Activated T-helper 1 cell treated with anti-CD3 and anti-CD28 coated beads, Interleukin-2, amount 50 U/mL, for 16 hours (primary cell): ENCODE measurements around the gene TPPP.

ENCODE experiments used
- DNase-seq, 2 donors: peaks; one replicate each; pipeline ENCODE4 v3.0.0-alpha.2; 2020; ENCODE audit warnings: low read depth in 1 of 2, low spot score in 1 of 2

TPPP gene

DNA sequence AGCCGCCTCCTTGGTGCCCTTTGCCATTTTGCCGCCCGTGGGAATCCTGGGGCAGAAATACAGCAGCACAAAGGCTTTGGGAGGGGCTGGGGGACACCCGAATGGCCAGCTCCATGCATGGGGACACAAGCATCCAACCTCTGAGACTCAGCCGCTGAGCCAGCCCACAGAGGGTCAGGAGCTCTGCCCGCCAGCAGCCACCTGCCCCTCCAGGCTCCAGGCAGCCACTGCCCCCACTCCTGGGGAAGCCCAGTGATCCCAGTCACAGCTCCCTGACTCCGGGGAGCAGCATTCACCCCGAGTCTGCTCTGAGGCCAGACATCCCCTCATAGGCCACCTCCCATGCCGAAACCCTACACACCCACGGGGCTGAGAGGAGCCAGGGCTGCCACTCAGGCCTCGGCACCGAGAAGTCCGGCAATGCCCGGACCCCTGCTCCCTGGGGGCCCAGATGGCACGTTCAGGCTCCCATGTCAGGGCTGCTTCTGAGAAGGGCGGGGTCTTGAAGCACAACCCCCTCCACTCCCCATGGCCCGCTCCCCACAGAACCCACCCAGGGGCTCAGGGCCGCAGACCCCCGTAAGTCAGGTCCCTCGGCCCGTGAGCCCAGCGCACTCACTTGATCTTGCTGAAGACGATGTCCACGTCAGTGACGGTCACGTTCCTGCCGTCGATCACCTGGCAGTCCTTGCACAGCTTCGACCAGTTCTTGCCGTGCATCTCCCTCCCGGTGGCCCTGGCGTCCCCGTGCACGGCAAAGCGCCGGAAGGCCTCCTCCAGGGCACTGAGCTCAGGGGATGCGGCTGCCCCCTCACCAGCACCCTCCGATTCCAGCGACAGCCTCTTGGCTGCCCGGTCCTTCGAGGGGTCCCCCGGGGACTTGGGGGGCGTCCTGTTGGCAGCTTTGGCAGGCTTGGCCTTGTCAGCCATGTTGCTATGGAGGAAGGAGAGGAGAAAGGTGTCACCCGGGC lies 15.7 kb downstream of the TPPP start:
- no peak for DNase-seq

DNA sequence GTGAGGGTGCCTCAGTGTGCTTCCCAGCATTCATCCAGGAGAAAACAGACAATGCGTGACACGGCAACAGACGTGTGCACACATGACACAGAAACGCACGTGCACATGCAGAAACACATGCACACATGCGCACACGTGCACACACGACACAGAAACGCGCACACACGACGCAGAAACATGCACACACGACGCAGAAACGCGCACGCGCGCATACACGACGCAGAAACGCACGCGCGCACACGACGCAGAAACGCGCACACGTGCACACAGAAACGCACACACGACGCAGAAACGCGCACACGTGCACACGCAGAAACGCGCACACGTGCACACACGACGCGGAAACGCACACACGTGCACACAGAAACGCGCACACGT lies 16.5 kb downstream of the TPPP start:
- no peak for DNase-seq

DNA sequence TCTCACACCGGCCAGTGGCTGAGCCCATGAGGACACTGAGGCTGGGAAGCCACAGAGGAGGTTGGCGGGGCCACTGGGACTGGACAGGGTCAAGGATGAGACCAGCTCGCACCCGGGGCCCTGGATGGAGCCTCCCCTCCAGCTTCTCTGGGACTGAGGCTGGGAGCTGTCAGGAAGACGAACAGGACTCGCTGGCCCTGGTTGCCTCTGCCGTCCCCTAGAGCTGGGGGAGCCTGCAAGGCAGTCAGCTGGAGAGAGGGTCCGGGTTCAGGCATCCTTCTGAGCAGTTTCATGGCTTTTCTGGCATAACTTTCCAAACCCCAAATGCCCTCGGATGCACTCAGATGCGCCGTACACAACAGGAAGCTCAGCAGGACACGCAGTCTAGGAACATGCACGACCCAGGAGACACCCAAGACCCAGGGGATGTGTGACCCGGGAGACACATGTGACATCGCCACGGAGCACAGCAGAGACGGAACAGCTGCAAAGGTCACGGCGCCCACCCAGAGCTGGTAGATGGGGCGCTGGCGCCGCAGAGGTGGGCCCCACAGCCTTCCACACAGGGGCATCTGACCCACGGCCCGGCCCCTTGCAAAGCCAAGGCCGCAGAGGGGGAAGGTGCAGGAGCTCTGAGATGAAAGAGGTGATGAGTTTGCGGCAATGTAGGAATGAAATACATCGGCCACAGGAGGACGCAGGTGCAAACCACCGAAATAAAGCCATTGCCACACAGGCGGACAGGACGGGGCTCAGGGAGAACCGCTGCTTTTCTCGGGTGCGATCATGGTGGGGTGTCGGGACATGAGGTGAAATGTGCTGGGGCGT lies 17.1 kb downstream of the TPPP start:
- DNase-seq = no peak

DNA sequence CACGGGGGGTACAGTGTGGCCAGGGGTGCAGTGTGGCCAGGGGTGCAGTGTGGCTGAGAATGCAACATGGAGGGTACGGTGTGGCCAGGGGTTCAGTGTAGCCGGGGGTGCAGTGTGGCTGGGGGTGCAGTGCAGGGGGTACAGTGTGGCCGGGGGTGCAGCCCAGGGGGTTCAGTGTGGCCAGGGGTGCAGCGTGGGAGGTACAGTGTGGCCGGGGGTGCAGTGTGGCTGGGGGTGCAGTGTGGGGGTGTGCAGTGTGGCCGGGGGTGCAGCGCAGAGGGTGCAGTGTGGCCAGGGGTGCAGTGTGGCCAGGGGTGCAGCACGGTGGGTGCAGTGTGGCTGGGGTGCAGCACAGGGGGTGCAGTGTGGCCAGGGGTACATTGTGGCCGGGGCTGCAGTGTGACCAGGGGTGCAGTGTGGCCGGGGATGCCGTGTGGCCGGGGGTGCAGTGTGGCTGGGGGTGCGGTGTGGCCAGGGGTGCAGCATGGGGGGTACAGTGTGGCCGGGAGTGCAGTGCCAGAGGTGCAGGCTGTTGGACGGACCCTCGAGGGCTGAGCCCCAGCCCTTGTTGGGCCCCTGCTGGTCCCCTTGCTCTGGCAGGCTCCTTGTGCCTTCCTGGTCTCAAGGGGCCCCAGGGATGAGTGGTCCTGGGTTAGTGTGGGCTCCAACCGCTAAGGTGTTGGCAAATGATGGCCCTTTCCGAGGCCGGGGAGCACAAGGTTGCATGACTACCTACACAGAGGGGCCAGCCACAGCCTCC lies 17.9 kb downstream of the TPPP start:
- DNase-seq = no peak

DNA sequence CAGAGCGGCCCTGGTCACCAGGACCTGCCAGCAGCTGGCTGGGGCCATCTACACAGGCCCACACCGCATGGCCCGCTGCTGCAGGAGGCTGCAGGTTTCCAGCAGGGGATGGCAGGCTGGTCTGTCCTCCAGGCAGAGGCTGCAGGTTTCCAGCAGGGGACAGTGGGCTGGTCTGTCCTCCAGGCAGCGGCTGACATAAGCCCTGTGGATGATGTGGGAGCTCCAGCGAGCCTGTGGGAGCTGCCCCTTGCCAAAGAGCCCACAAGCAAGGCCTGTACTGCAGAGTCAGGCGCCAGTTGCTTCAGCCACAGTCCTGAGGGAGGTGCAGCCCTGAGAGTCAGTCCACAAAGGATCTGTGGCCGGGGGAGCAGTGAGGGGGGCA lies 18.5 kb downstream of the TPPP start:
- no peak for DNase-seq

DNA sequence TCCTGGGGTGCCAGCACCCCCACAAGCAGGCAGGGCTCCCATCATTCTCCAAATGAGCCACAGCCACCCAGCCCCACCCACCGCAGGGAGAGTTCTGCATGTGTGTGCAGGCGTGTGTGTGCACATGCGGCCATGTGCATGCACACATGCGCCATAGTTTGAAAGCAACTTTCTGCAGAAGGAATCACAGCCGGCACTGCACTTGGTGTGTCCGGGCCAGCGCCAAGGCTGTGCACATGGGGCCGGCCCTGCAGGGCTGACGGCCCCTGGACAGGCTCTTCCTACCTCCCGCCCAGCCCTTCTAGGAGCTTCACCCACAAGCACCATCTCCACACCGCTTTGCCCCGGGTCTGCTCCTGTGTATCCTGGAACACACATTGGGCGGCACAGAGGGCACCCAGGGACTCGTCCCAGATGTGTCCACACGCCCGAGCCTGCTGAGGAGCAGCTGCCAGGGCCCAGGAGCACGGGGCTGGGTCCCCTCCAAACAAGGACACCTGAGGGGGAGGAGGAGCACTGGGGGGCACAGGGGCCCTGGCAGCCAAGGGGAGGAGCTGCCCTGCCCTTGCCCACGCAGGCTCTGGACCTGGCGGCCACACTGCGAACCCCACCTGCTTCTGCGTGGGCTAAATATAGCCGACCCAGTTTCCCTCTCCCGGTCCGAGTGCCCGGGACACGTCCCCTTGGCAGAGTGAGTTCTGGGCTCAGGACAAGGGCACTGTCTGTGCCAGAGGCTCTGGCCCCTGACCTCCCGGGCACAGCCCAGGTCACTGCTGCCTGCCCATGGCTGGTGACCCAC lies 19.1 kb downstream of the TPPP start:
- no peak for DNase-seq

DNA sequence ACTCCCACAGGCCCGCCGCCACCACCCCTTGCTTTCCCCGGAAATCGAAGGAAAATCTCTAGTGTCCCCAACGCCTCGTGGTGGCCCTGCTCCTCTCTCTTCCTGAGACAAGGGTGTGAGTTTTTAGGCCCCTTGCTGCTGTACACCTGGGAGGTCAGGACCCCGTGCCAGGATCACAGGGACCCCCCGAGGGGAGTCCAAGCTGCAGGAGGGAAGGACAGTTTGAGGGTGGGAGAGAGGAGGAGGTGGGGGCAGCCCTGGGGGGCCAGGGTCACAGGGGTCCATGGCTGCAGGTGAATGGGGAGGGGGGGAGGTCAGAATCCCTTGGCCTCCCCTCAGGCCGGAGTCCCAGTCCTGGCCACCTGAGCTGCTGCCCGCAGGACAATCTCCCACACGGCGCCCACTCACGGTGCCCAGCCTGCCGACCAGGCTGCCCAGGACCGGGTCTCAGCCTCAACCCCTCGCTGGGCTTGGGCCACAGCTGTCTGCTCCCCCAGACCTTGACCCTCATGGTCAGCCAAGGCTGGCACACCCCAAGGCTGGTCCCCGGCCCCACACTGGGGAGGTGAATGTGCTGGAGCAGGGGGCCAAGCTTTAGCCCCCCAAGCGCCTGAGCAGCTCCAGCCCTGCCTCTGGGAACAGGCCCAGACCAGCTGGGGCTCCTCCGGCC lies 19.9 kb downstream of the TPPP start:
- no peak for DNase-seq

DNA sequence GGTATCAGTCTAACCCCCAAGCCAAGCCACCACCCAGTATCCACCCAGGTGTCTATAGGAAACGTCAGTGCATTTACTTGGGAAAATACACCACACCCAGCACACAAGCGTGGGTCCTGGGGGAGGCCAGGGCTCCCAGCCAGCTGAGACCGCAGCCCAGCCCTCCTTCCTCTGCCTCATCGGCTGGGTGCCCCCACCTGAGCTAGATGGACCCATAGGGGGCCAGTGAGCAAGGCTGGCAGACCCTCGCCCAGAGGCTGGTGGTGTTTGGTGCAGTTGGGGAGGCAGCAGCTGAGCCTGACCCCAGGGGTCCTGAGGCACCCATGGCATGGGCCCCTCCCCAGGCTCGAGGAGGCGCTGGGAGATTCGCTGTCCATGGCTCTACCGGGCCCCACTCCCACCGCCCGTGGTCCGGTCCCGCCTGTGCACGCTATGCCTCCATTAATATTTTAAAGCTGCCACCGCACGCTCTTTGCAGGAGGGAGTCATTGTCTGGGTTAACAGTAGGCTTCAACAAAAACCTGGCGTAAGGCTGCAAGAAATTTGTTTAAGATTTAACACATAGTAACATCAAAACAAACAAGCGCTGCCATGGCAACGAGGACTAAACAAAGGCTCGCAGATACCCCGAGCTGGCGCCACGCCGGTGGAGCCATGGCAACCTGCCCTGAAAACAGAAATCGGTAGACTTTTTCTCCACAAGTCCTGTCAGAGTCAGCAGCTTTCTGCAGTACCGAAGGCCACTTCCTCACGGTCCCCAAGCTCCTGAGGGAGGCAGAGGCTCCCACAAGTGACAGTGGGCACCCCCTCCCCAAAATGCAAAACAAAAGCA lies 20.6 kb downstream of the TPPP start:
- DNase-seq = peak; percentile 33 to 64

DNA sequence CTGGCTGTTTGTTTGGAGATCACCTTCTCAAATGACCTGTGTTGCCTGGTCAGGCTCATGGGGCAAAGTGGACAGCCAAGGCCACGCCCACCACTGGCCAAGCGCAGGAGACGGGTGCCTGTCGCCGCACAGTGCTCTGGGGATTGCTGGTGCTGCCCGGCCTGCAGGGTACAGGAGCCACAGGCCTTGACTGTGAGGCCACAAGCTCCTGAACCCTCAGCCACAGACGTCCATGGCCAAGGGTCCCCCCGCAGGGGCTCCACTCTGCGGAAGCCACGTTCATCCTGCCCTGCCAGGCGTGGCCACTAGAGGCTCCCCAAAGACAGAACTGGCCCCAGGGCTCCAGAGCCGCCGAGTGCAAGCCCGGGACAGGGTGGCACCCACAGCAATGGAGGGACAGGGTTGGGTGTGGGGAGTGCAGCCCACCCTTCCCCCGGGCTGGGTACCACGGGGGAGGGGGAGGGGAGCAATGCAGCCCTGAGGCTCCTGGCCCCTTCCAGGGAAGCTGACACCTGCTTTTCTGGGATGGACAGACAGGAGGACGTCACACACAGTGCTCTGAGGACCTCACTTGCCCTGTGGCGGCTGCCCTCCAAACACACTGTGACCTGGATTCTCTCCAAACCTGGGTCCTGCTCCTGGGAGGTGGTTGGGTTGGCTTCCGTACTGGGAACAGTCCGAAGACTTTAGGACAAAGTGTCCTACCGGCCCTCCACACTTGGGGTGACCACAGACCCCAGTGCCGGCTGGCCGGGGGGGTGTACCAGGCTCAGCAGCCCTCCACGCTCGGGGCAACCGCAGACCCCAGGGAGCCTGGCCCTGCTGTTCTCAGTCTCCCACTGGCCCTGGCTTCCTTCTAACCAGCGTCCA lies 21.5 kb downstream of the TPPP start:
- DNase-seq = peak; percentile 40 to 51

DNA sequence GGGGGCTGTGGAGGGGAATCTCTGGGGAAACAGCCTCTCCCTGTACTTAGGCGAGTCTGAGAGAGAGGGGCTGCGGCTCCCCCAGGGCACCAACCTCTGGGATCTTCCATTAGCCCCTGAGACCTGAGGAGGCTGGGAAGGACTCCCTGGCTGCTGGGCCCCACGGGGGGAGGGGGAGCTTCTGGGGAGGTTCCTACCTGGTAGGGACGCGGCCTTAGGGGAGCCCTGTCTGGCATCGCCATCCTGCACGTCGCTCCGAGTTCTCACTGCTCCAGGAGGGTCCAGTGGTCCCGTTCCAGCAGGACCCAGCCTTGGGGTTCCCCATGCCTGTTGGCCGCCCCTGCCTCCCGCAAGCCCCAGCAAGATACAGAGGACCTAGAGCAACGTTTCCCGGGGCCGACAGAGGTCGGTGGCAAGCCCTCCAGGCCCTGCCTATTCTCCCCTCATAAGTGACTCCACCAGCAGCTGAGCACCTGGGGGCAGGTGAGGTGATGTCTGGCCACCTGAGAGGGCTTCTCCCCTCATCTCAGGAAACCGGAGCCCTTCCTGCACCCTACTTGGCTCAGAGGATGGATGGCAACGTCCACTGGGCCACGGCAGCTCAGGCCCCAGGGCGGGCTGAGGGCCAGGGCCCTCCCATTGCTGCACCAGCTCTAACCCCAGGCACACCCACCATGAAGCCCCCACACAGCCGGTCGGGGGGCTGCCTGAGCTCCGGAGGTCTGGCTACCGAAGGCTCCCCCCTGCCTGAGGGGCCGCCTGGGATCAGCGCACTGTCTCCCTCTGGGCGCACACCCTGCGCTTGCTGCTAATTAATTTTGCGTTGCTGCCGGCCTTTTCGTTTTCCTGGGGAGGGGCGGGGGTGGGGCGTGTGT lies 22.5 kb downstream of the TPPP start:
- DNase-seq = no peak

DNA sequence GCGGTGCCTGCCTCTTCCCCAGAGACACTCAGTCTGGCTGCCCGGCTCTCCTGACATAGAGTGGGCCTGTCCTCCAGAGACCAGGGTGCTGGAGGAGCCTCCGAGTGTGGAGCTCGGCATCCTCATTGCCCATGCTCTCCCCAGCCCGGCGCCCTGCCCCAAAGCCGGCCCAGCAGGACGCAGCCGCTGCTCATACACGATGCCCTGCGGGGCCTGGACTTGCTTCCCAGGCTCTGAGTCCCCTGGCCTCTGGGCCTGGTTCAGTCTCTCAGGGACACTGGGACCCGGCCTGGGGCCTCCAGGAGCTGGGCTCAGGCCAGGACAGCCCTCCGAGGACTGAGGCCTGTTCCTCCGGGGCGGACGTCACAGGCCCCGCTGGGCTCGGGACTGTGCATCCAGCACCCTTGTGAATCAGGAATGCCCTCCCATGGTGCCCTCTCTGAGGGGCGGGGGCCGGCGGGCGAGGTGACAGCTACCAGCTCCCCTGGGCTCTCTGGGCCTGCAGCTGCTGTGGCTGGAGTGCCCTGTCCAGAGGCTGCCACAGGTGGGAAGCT lies 23.2 kb downstream of the TPPP start:
- no peak for DNase-seq

DNA sequence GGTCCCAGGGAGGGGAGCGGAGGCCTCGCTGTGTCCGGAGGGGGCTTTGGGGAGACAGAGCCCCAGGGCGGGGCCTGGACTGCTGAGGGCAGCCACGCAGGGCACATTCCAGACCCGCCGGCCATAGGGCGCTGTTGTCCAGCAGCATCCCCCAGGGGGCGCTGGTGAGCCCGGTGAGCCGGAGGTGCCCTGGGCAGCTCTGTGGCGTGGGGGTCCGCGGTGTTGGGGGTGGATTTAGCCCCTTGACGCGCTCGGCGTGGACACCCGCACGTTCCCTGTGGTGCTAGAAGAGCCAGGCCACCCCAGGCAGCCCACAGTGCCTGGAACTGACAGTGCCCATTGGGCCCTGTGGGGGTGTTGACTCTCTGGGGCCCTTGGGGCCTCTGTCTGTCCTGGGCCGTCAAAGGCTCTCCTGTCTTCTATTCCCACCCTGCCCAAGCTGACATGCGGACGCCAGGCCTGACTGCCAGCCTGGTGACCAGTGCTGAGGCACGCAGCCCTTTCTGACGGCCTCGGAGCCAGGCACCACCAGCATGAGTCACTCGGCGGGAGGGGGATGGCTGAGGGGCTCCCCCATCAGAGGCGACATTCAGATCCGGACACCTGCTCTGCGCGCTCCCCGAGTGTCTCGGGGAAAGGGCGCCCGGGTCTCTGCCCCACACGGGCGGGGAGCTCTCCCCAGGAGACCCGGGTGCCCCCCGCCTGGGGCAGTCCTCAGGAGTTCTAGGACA lies 23.9 kb downstream of the TPPP start:
- peak in 1 of 2 donors; percentile 24 for DNase-seq

DNA sequence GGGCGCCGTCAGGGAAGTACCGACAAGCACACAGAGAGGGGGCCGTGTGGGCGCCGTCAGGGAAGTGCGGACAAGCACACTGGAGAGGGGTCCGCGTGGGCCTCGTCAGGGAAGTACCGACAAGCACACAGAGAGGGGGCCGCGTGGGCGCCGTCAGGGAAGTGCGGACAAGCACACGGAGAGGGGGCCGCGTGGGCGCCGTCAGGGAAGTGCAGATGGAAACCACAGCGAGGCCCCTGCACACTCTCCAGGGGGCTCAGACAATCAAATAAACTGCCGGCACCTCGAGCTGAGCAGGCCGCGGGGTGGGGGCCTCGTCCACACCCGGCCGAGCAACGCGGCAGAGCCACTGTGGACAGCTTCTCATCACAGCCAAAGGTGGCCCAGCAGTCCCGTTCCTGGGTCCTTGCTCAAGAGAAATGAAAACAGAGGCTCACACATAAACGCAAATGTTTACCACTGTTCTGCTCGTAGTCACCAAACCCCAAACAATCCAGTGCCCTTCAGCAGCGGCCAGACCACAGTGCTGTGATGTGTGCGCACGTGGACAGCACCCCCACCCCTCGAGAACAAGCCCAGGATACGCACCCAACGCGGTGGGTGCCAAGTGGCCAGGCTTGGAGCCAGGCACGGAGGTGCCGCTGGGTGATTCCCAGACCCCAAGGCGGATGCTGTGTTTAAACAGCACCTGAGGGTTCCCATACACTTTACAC lies 24.7 kb downstream of the TPPP start:
- DNase-seq = no peak

DNA sequence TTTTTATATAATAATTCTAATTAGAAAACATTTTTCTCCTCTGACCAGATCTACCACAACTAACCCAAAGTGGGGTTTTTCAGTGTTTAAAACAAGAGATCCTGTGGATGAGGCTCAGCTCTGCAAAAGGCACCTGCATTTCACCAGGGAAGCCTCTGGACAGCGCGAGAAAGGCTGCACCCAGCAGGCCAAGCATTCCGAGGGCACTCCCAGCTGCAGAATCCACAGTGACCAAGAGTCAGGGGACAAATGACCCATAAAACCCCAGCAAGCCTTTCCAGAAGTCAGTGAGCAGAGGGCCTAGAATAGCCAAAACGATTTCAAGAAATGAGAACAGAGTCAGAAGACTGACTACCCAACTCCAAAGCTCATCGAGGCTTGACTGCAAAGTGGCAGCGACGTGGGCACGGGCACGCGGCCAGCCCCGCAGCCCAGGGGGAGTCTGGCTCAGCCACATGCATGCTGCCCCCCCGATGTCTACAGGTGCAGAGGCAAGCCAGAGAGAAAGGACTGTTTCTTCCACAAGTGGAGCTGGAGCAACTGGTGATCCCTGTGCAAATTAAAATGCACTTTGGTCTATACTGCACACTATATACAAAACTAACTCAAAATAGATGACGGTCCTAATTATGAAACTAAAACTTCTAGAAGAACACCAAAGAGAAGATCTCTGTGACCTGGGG lies 26.2 kb downstream of the TPPP start:
- DNase-seq = no peak
